ENCODE measurements around the gene SLC27A2.

DNA sequence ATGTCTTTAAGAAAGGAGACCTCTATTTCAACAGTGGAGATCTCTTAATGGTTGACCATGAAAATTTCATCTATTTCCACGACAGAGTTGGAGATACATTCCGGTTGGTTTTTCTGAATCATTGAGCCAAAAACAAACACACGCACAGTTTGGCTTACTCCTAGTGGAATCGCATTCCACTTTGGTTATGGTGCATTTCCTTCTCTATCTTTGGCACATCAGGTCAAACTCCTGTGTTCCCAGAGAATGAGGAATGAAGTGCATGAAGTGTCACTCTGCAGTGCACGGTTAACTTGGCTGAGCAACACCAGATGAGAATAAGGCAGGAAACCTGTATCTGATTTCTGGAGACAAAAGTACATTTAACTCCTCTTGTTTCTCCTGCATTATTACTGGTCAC lies 45.1 kb downstream of the SLC27A2 start:
- TF ChIP-seq, protein P1, sequence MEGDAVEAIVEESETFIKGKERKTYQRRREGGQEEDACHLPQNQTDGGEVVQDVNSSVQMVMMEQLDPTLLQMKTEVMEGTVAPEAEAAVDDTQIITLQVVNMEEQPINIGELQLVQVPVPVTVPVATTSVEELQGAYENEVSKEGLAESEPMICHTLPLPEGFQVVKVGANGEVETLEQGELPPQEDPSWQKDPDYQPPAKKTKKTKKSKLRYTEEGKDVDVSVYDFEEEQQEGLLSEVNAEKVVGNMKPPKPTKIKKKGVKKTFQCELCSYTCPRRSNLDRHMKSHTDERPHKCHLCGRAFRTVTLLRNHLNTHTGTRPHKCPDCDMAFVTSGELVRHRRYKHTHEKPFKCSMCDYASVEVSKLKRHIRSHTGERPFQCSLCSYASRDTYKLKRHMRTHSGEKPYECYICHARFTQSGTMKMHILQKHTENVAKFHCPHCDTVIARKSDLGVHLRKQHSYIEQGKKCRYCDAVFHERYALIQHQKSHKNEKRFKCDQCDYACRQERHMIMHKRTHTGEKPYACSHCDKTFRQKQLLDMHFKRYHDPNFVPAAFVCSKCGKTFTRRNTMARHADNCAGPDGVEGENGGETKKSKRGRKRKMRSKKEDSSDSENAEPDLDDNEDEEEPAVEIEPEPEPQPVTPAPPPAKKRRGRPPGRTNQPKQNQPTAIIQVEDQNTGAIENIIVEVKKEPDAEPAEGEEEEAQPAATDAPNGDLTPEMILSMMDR (IDR thresholded peaks at IDR 0.05; ENCODE audit: low read depth, low read length) = no peak
- TF ChIP-seq POLR2A (IDR thresholded peaks at IDR 0.05; ENCODE audit: extremely low read depth, insufficient read length) = no peak
